Activated effector memory CD4-positive, alpha-beta T cell treated with Interleukin-2 at 50 U/mL for 16 hours (primary cell): ENCODE data around the gene ZKSCAN3.
"Not testable (repeated sequence)": the region's sequence is repeated elsewhere in the genome, so short reads cannot be mapped to it uniquely, and the experiment has no call there.

Source experiments
- DNase-seq: peaks from one replicate; pipeline ENCODE4 v3.0.0-alpha.2; 2020

The ZKSCAN3 gene

GRCh38 chr6:28343898-28344677, 5.7 kb upstream of the ZKSCAN3 start:
- no peak for DNase-seq

GRCh38 chr6:28345201-28345600, 4.5 kb upstream of the ZKSCAN3 start:
- no peak for DNase-seq

GRCh38 chr6:28347119-28347518, 2.6 kb upstream of the ZKSCAN3 start:
- no peak for DNase-seq

GRCh38 chr6:28349344-28349891, 329 bp upstream of the ZKSCAN3 start:
- no peak for DNase-seq

- no peak for DNase-seq
Measured at GRCh38 chr6:28351087-28351486, 1.3 kb downstream of the ZKSCAN3 start.

GRCh38 chr6:28351493-28351925, 1.8 kb downstream of the ZKSCAN3 start:
- no peak for DNase-seq

GRCh38 chr6:28353356-28353755, 3.6 kb downstream of the ZKSCAN3 start:
- DNase-seq = no peak

- no peak for DNase-seq
Measured at GRCh38 chr6:28353981-28354676, 4.4 kb downstream of the ZKSCAN3 start.

GRCh38 chr6:28354688-28355554, 5.2 kb downstream of the ZKSCAN3 start:
- DNase-seq = no peak

- DNase-seq = peak; percentile 27
Measured at GRCh38 chr6:28355743-28356665, 6.3 kb downstream of the ZKSCAN3 start.

- DNase-seq = no peak
Measured at GRCh38 chr6:28356666-28357020, 6.9 kb downstream of the ZKSCAN3 start.

GRCh38 chr6:28357036-28357435, 7.3 kb downstream of the ZKSCAN3 start:
- DNase-seq = no peak

- not testable (repeated sequence) for DNase-seq
Measured at GRCh38 chr6:28359562-28359961, 9.8 kb downstream of the ZKSCAN3 start.

- DNase-seq = no peak
Measured at GRCh38 chr6:28360961-28361360, 11.2 kb downstream of the ZKSCAN3 start.

- DNase-seq = not testable (repeated sequence)
Measured at GRCh38 chr6:28365590-28365989, 15.8 kb downstream of the ZKSCAN3 start.

GRCh38 chr6:28368522-28368921, 18.8 kb downstream of the ZKSCAN3 start:
- DNase-seq = no peak

- DNase-seq = no peak
Measured at GRCh38 chr6:28369463-28369862, 19.7 kb downstream of the ZKSCAN3 start.

- no peak for DNase-seq
Measured at GRCh38 chr6:28370440-28370839, 20.7 kb downstream of the ZKSCAN3 start.

- no peak for DNase-seq
Measured at GRCh38 chr6:28371280-28371679, 21.5 kb downstream of the ZKSCAN3 start.

GRCh38 chr6:28371706-28372451, 22.1 kb downstream of the ZKSCAN3 start:
- DNase-seq = no peak

GRCh38 chr6:28373925-28374324, 24.2 kb downstream of the ZKSCAN3 start:
- no peak for DNase-seq
